ENCODE results near the gene HAL.
"Not testable (repeated sequence)": the region's sequence is repeated elsewhere in the genome, so short reads cannot be mapped to it uniquely, and the experiment has no call there.

Gene HAL

DNA sequence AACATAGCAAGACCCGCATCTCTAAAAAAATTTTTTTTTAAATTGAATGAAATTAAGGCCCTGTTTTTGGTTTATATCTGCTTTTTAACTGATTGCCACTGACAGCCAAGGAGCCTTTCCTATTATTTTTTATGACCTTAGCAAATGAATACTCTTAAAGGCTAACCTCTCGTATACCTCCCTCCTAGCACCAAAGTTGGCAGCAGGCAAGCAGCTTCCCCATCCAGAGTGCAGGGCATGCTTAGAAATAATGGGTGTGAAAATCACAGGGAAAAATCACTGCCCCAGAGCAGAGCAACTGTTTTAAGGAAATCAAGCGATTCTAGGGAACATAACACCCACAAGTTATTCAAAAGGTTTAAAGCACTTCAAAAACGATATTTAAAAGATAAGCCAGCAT, 20.7 kb downstream of the HAL start:
- DNase-seq (ENCODE audit: low read depth, low spot score), result no peak

DNA sequence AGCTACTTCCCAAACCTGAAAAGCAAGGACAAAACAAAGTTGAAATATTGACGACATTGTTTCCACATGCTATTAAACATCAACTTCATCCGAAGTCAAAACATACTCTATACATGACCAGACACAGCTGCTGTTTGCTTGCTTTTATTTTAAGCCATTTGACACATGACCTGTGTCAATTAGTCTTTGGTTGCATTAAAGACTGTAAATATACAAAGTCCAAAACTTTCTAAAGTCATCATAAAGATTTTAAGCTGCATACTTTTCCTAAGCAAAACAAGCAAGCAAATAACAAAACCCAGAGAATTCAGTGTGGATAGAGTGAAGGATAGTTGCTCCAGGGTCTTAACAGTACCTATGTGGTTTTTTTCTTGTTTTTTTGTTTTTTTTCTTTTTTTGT, 21.8 kb downstream of the HAL start:
- DNase-seq (ENCODE audit: low read depth, low spot score), result no peak

- DNase-seq (ENCODE audit: low read depth, low spot score), result no peak
Observed at GRCh38 chr12:95972832-95973456, 23.2 kb downstream of the HAL start.

GRCh38 chr12:95970905-95971304, 25.2 kb downstream of the HAL start:
- DNase-seq (ENCODE audit: low read depth, low spot score), result peak; percentile 42

- not testable (repeated sequence) for DNase-seq (ENCODE audit: low read depth, low spot score)
Observed at GRCh38 chr12:95969116-95969515, 27.0 kb downstream of the HAL start.

GRCh38 chr12:95967301-95967700, 28.8 kb downstream of the HAL start:
- no peak for DNase-seq (ENCODE audit: low read depth, low spot score)

- DNase-seq (ENCODE audit: low read depth, low spot score), result no peak
Observed at GRCh38 chr12:95966287-95966870, 29.8 kb downstream of the HAL start.

DNA sequence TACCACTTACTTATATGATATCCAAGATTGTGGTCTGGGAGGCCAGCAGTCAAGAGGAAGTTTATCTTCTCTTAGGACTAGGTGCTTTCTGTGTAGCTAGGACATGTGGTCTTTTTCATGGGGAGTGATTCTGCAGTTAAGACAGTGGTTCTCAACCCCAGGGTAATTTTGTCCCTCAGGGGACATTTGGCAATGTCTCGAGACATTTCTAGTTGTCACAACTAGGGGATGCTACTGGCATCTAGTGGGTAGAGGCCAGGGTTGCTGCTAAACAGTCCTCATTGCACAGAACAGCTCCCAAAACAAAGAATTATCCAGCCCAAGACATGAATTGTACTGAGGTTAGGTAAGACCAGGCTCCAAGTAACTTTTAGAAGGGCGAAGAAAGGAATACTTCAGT, 33.0 kb downstream of the HAL start:
- DNase-seq (ENCODE audit: low read depth, low spot score), result no peak

GRCh38 chr12:95962222-95962621, 33.9 kb downstream of the HAL start:
- no peak for DNase-seq (ENCODE audit: low read depth, low spot score)

GRCh38 chr12:95960241-95960640, 35.9 kb downstream of the HAL start:
- DNase-seq (ENCODE audit: low read depth, low spot score), result no peak

DNA sequence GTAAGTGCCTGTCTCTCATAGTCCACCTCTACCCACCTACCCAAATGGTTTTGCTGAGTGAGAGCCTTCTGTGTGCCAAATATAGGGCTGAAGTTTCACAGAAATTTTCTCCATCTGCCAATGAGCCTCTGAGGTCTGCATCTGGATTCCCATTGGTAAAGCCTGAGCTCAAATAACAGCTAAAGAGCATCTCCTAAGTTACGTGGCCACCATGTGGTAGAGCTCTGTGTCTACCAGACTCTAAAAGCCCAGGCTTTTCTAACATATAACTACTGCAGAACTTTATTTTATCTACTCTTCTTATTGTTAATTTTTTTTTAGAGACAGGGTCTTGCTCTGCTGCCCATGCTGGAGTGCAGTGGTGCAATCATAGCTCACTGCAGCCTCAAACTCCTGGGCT, 37.0 kb downstream of the HAL start:
- no peak for DNase-seq (ENCODE audit: low read depth, low spot score)

GRCh38 chr12:95956557-95957145, 39.5 kb downstream of the HAL start:
- no peak for DNase-seq (ENCODE audit: low read depth, low spot score)

GRCh38 chr12:95955549-95956159, 40.5 kb downstream of the HAL start:
- no peak for DNase-seq (ENCODE audit: low read depth, low spot score)

GRCh38 chr12:95953000-95953399, 43.1 kb downstream of the HAL start:
- DNase-seq (ENCODE audit: low read depth, low spot score), result no peak

- no peak for DNase-seq (ENCODE audit: low read depth, low spot score)
Observed at GRCh38 chr12:95951515-95951914, 44.6 kb downstream of the HAL start.

DNA sequence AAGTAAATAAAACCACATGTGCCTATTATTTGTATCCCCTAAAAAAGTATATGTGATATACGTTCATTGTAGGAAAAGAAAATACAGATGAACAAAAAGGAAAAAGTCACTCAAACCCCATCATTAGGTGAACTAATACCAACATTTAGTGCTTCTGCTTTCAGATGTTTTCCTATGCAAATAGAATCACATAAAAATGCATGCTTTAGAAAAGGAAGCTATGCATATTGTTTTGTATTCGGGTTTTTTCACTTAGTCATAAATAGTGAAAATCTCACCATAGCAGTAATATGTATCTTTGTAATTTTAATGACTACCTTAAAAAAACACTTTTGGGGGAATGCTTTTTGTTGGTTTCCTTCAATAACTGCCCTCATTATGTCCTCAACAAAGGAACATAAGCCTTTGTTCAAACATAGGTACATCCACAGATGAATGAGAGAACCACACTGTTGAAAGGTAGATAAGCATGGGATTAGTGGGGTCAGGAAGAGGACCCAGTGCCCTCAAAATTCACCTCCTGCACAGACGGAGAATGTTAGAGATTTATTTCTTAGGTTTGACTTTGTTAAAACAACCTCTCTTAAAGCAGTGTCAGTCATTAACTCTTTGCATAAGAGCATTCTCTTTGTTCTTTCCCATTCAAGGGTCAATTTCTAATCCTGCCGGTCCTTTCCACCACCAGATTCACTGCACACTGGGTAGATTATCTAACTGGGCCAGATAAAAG, 46.5 kb downstream of the HAL start:
- DNase-seq (ENCODE audit: low read depth, low spot score), result no peak

DNA sequence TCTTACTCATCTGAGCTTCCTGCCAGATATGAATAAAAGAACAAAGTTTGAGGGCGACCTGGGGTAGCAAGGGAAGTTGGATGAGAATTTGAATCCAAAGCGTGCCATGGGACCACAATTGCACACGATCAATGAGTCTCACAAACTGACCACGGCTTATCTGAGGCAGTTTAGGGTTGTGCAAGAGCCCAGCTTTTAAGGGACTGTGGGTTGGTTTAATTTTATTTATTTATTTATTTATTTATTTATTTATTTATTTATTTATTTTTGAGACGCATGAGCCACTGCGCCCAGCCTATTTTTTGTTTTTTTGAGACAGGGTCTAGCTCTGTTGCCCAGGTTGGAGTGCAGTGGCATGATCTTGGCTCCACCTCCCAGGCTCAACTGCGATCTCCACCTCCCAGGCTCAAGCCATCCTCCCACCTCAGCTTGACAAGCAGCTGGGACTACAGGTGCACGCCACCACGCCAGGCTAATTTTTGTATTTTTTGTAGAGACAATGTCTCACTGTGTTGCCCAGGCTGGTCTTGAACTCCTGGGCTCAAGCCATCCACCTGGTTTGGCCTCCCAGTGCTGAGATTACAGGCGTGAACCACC, 51.9 kb downstream of the HAL start:
- DNase-seq (ENCODE audit: low read depth, low spot score), result no peak

- peak; percentile 83 for DNase-seq (ENCODE audit: low read depth, low spot score)
Observed at GRCh38 chr12:95943330-95943842, 52.8 kb downstream of the HAL start, which contains the start of gene AMDHD1. AMDHD1 (plus strand) TSS chr12:95943331; CDS start chr12:95943399, 68 bp downstream.

DNA sequence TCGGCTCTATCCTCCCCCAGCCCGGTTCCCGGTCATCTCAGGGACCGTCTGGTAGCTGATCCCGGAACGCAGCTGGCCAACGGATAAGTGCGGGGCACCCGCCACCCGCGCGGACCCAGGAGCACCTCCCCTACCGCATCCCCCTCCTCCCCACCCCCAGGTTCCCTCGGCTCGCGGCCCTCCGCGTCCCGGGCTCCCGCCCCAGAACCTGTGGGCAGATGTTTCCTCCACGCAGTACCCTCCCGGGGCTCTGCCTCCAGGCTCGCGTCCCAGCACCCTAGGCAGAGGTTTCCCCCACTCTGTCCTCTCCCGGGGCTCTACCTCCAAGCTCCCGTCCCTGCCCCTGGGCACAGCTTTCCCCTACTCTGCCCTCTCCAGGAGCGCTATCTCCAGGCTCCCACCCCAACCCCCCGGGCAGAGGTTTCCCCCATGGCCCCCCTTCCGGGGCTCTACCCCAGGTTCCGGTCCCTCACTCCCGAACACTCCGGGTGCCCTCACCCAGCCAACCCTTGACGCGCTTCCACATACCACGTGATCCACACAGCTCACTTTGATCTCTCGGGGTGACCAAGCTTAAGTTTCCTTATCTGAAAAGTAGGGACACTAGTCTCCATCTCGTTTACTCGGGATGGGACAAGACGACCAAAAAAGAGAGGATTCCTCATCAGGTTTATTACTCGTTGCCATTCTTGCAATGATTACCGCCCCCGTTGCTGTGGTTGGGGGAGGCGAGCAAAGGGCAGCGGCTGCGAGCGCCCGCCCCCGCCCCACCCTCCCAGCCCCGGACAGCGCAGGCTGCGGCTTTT, 53.4 kb downstream of the HAL start, which contains the start of gene CCDC38:
TSS of gene CCDC38 (minus strand) at position 91 of the 806 bp plus-strand sequence. CDS start 6,105 bp downstream, outside the sequence.
- DNase-seq (ENCODE audit: low read depth, low spot score), result peak; percentile 84

DNA sequence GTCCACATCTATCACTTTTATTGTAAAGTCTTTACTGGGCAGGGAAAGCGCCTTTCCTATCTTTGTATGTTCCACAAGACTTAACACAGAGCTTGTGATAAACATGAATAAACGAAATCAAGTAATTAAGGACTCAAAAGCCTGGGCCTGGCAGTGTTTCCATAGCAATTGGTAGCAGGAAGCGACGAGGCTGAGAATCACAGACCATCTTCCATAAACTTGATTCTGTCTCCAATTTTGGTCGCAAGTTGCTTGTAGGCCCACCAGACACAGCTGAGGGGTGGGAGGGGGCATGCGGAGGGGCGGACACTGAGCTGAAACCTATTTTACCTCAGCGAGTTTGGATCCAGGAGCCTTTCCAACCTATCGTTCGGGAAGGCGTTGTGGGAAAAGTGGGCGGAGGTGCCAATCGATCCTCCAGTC, 54.0 kb downstream of the HAL start:
- DNase-seq (ENCODE audit: low read depth, low spot score), result peak; percentile 35

Measured in astrocyte of the hippocampus (primary cell).